Activated B cell treated with CpG ODN at 0.5 μM for 24 hours (primary cell): ENCODE results near the gene ARHGEF4. TPM values are rescaled to one million over a fixed set of nuclear protein-coding genes. Genes with fewer than 3 reads are reported as not detected.

ENCODE experiments used
- ATAC-seq: fragments of 200-7000 bp; cut with Tn5 transposase; one replicate; pipeline ENCODE4 v1.10.0; 2021; ENCODE audit warnings: low read depth, mild to moderate bottlenecking, moderate library complexity
- CTCF ChIA-PET: fragments of 350-600 bp; sonication (Branson Sonifier 250); formaldehyde crosslinking; loops from one replicate; lab custom pipeline; 2021; ENCODE audit warnings: antibody characterized with exemption; lab: Charles Lee
- POLR2A ChIA-PET: fragments of 350-600 bp; sonication (Branson Sonifier 250); formaldehyde crosslinking; loops from one replicate; lab custom pipeline; 2021; ENCODE audit warnings: antibody characterized with exemption; lab: Charles Lee
- DNase-seq: peaks from one replicate; pipeline ENCODE4 v3.0.0; 2022
- H3K27ac Mint-ChIP-seq: one replicate; pipeline ENCODE4 v1.8.0; 2020; ENCODE audit warnings: mixed read lengths
- H3K27me3 Mint-ChIP-seq: one replicate; pipeline ENCODE4 v1.8.0; 2021; ENCODE audit warnings: mixed read lengths
- H3K36me3 Mint-ChIP-seq: one replicate; pipeline ENCODE4 v1.8.0; 2021; ENCODE audit warnings: low read depth, mixed read lengths
- H3K4me1 Mint-ChIP-seq: one replicate; pipeline ENCODE4 v1.8.0; 2021; ENCODE audit warnings: mixed read lengths
- H3K4me3 Mint-ChIP-seq: one replicate; pipeline ENCODE4 v1.8.0; 2020; ENCODE audit warnings: mild to moderate bottlenecking, mixed read lengths
- H3K9me3 Mint-ChIP-seq: one replicate; pipeline ENCODE4 v1.8.0; 2020; ENCODE audit warnings: mixed read lengths
- intact Hi-C: fragments of 100-400 bp; cut with micrococcal nuclease; formaldehyde crosslinking; loops from one replicate; pipeline ENCODE4 v1.15.1; 2024
- total RNA-seq: library from RNA; stranded (reverse); gene quantifications from 2 replicates; pipeline ENCODE4 v1.2.3, GENCODE V29; 2022
- TF ChIP-seq, protein P1 (sequence below): fragments of 200-600 bp; IDR thresholded peaks from one replicate; pipeline ENCODE4 v1.8.0; 2022; ENCODE audit warnings: antibody characterized with exemption, mild to moderate bottlenecking

ARHGEF4 gene
- total RNA-seq, 1 donor from 2014 or later: 0.29 TPM

DNA sequence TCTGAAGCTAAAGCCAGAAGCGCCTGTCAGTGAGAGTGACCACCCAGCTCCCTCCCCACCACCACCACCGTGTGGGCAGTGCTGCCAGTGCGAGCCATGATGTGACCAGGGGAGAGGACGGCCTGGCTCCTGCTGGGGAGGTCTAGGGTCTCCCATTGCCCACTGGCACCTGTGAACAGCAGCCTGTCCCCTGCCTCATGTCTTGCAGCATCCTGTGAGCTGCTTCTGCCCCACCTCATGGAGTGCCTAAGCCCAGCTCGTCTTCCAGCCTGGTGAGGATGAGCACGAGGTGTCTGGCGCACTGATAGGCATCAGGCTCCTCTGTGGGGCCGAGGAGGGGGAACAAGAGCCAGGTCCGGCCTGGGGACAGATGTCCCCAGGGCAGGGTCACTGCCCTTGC, 195.2 kb downstream of the ARHGEF4 start:
- Mint-ChIP-seq H3K27ac (no peak overlapping the region), H3K4me3 (no peak overlapping the region), H3K36me3 (no peaks in the 10 kb centered on the region), H3K4me1 (no peaks in the 10 kb centered on the region), H3K9me3 (peaks cover 2% of the 10 kb centered on the region), H3K27me3 (peaks cover 20% of the 10 kb centered on the region)
- DNase-seq (no peak), ATAC-seq (no peak)
- intact Hi-C loops: no loop called here
- POLR2A ChIA-PET: no interaction called here
- CTCF ChIA-PET: no interaction called here
- TF ChIP-seq, protein P1, sequence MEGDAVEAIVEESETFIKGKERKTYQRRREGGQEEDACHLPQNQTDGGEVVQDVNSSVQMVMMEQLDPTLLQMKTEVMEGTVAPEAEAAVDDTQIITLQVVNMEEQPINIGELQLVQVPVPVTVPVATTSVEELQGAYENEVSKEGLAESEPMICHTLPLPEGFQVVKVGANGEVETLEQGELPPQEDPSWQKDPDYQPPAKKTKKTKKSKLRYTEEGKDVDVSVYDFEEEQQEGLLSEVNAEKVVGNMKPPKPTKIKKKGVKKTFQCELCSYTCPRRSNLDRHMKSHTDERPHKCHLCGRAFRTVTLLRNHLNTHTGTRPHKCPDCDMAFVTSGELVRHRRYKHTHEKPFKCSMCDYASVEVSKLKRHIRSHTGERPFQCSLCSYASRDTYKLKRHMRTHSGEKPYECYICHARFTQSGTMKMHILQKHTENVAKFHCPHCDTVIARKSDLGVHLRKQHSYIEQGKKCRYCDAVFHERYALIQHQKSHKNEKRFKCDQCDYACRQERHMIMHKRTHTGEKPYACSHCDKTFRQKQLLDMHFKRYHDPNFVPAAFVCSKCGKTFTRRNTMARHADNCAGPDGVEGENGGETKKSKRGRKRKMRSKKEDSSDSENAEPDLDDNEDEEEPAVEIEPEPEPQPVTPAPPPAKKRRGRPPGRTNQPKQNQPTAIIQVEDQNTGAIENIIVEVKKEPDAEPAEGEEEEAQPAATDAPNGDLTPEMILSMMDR: no peak

DNA sequence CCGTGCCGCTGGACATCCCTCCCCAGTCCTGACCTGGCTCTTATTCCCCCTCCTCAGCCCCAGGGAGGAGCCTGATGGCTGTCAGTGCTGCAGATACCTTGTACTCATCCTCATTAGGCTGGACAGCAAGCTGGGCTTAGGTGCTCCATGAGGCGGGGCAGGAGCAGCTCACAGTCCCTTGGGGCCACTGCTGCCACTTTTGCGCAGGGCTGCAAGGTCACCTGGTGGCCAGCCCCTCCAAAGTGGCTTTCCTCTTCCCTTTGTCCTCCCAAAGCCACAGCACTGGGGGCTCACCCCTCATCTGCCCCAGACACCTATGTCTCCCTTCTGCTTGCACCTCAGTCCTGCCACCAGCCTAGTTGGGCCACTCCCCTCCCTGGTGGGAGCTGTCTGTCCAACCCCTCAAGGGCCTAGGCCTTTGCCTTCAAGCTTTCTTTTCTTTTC, 195.7 kb downstream of the ARHGEF4 start:
- POLR2A ChIA-PET: no interaction called here
- no peak for DNase-seq
- H3K9me3 Mint-ChIP-seq: peaks cover 2% of the 10 kb centered on the region

DNA sequence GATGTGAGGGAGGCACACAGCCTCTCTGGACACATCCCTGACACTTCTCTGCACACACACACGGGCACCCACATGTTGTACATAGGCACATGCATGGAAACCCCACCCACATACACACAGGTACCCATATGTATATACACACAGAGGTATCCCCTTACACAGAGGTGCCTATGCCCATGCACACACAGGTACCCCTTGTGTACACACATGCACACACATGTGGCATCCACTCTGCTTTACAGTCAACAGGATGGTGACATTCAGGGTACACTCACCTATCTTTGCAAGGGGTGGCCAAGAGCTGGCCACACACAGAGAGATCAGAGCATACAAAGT, 197.0 kb downstream of the ARHGEF4 start:
- TF ChIP-seq, protein P1: no peak
- Mint-ChIP-seq H3K4me1 (no peaks in the 10 kb centered on the region), H3K27me3 (peaks cover 19% of the 10 kb centered on the region), H3K36me3 (no peaks in the 10 kb centered on the region), H3K4me3 (no peak overlapping the region), H3K9me3 (no peaks in the 10 kb centered on the region), H3K27ac (no peak overlapping the region)
- ATAC-seq (no peak), DNase-seq (no peak)
- ChIA-PET POLR2A (no interaction called here), CTCF (no interaction called here)
- intact Hi-C loops: no loop called here

More for the DNA sequence above, 195.7 kb downstream of the ARHGEF4 start:
- no peak overlapping the region for H3K4me3 Mint-ChIP-seq
- CTCF ChIA-PET: no interaction called here
- H3K27ac Mint-ChIP-seq: no peak overlapping the region
- no peaks in the 10 kb centered on the region for H3K4me1 Mint-ChIP-seq
- peaks cover 18% of the 10 kb centered on the region for H3K27me3 Mint-ChIP-seq
- TF ChIP-seq, protein P1: no peak
- H3K36me3 Mint-ChIP-seq: no peaks in the 10 kb centered on the region
- intact Hi-C loops: no loop called here
- no peak for ATAC-seq

DNA sequence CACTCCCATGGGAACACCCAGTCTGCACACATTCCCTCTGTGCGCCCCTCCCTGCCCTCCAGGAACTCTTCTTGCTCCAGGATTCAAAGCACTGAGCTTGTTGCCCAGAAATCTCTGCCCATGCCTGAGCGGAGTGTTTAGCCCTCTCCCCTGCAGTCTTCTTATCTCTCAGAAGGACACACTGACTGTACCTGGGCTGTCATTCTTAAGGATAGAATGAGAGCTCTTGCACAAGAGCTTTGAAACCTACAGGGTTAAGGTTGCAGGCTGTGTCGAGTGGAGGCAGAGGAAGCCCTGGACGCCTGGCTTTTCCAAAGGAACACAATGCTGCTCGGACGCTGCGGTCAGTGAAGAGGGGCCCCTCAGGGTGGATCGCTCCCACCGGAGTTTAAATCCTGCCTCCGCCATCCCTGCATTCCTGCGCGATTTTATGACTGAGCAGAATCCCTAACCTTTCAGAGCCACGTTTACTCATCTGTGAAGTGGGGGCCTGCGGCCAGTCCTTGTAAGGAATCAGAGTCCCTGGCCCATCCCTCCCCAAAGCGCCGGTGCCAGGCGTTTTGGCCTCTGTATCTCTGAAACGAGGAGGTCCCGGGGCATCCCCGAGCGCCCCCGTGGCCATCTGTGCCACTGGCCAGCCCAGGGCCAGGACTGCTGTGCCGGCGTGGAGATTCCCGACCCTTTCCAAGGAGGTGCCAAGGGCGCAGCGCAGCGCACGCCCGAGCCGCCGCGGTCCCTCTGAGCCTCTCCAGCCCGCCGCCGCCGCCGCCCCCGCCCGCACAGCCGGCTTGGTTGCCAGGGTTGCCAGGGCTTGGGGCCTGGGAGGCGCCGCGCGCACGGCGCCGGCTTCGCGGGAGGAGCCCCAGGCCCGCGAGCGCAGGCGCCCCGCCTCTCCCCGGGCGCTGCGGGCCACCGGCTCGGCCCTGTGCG, 197.7 kb downstream of the ARHGEF4 start:
- DNase-seq: no peak
- TF ChIP-seq, protein P1: no peak
- H3K27ac Mint-ChIP-seq: no peak overlapping the region
- H3K9me3 Mint-ChIP-seq: no peaks in the 10 kb centered on the region
- H3K4me1 Mint-ChIP-seq: no peaks in the 10 kb centered on the region
- H3K27me3 Mint-ChIP-seq: peaks cover 21% of the 10 kb centered on the region
- CTCF ChIA-PET: no interaction called here
- intact Hi-C loops: no loop called here
- no peak overlapping the region for H3K4me3 Mint-ChIP-seq
- no peak for ATAC-seq
- H3K36me3 Mint-ChIP-seq: no peaks in the 10 kb centered on the region
- POLR2A ChIA-PET: no interaction called here

DNA sequence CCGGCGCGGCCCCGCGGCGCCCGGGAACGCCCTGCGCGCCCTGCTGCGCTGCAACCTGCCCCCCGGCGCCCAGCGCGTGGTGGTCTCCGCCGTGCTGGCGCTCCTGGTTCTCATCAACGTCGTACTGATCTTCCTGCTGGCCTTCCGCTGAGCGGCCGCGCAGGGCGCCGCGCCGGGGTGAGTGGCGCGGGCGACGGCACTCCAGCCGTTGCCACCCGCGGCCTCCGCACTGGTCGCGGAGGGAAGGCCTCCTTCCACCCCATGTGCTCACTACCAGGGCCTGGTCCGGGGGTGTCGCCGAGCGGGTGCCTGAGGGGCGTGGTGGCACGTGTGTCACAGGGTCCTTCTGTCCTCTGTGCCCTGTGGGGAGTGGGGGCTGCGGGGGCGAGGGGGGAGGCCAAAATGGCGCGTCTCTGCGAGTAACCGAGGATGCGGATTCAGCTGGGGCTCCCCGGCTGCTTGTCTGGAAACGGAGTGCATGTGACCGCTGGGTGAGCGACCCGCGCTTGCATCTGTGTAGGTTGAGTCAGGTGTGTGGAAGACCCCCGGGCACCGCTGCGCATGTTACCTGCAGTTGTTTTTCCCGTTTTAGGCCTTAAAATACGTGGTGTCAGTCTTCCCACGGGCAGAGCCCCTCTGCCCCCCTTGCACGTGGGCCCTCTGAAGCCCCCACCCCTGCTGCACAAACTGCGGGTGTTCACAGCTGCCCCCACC, 198.6 kb downstream of the ARHGEF4 start:
- no peak for DNase-seq
- Mint-ChIP-seq H3K4me1 (peaks cover 6% of the 10 kb centered on the region), H3K4me3 (no peak overlapping the region), H3K36me3 (no peaks in the 10 kb centered on the region), H3K9me3 (no peaks in the 10 kb centered on the region), H3K27ac (no peak overlapping the region), H3K27me3 (peaks cover 24% of the 10 kb centered on the region)
- intact Hi-C loops: no loop called here
- CTCF ChIA-PET: no interaction called here
- ATAC-seq: no peak
- POLR2A ChIA-PET: no interaction called here
- TF ChIP-seq, protein P1: no peak
